NCI-H345 treated with DMSO at 0.1 percent for 48 hours (cell line): ENCODE data around the gene FZD10.
A peak's percentile ranks its signal among the peaks of the same experiment; 100 is the strongest.

Experiments
- DNase-seq: peaks from one replicate; lab custom pipeline; 2025; ENCODE audit not compliant: unreplicated experiment; lab: John Stamatoyannopoulos, UW

FZD10 gene

DNA sequence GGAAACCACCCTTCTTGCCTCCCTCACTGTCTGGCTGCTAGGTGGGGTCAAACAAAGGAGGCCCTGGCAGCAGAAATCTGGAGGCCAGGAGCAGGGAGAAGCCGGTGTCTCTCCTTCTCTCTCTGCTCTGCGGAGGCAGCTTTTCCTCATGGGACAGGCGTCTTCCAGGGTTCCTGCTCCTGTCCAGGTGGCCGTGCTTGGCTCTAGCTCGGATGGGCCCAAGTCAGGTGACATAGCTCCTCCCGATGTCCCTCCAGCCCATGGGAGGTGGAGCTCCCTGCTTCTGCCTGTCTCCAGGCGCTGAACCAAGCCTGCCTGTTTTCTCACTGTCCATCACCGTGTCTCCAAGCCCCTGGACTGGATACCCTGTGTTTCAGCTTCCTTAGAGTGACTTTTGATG is 30.5 kb upstream of the FZD10 start:
- DNase-seq = no peak

- no peak for DNase-seq
Measured at GRCh38 chr12:130132831-130133511, 29.3 kb upstream of the FZD10 start.

GRCh38 chr12:130133851-130134562 is 28.3 kb upstream of the FZD10 start:
- no peak for DNase-seq

GRCh38 chr12:130134563-130134915 is 27.7 kb upstream of the FZD10 start:
- no peak for DNase-seq

GRCh38 chr12:130136509-130137039 is 25.7 kb upstream of the FZD10 start:
- peak; percentile 70 for DNase-seq

- peak; percentile 75 for DNase-seq
Measured at GRCh38 chr12:130137040-130138018, 24.9 kb upstream of the FZD10 start.

GRCh38 chr12:130138478-130138877 is 23.8 kb upstream of the FZD10 start:
- DNase-seq = no peak

DNA sequence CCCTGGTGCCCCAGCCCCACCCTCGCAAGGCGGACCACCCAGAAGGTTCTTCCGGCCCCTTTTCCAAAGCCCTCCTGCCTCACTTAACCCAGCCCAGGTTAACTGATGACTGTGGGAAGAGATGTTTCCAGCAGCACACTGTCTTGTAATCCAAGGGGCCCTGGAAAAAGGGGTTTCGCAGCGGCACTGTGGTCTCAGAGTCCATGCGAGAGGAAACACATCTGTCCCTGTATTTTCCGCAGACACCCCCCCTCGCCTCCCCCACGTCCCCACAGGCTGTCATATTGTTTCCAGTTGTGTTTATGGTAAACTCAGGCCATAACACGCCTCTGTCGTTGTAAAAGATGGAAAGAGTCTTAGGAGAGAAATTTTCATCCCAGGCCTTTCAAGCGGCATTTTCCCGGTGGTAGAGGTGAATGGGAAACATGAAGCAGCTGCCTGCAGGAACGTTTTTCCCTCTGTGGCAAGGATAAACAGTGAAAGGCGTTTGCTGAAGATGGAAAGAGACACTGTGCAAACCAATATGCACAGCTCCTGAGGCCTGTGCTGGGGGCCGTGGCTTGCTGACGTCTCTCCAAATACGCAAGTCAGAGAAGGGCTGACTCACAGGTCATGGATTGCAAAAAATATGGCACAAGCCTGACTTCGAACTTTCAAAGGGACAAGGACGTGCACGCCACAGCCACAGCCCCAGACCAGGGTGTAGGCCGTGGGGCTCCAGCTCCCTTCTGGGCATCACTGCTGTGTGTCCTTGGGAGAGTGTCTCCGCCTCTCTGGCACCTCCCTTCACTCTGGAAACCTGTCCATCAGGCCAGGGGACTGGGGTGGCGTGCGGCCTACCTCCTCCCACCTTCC is 22.5 kb upstream of the FZD10 start:
- DNase-seq = no peak

GRCh38 chr12:130141105-130141504 is 21.2 kb upstream of the FZD10 start:
- DNase-seq = no peak

DNA sequence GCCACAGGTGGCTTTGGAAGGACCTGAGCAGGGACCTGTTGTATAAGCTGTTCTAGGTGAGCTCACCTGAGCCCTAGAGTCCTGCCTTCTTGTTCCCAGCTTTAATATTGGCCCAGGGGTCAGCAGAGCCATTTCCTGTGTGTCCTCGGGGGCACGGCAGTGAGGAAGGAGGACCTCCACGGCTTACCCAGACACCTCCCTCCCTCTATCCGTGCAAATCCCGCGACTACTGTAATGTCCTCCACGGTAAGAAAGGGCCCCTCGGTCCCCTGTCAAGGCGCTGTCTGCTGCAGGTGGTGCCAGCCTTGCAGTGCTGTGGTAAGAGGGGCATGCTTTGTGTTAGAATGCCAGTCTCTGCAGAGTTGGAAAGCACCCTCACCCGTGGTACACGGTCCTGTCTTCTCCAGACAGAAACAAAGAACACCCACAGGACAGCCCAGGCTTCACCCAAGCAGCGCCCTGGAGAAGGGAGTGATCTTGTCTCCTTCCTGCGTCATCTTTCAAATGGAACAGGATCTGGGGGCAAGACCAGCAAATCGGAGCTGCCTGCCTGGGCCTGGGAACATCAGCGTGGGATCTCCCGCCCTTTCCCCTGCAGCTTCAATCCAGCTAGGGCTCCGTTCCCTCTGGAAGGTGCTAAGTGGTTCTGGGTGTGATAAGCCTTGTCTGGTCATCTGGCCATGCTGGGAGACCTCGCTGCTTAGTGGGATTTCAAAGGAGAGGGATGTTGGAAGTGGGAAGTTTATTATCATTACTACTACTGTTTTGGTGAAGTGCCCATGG is 20.2 kb upstream of the FZD10 start:
- DNase-seq = no peak

- no peak for DNase-seq
Measured at GRCh38 chr12:130142736-130143135, 19.5 kb upstream of the FZD10 start.

GRCh38 chr12:130143136-130143535 is 19.1 kb upstream of the FZD10 start:
- no peak for DNase-seq

GRCh38 chr12:130144256-130144655 is 18.0 kb upstream of the FZD10 start:
- no peak for DNase-seq

DNA sequence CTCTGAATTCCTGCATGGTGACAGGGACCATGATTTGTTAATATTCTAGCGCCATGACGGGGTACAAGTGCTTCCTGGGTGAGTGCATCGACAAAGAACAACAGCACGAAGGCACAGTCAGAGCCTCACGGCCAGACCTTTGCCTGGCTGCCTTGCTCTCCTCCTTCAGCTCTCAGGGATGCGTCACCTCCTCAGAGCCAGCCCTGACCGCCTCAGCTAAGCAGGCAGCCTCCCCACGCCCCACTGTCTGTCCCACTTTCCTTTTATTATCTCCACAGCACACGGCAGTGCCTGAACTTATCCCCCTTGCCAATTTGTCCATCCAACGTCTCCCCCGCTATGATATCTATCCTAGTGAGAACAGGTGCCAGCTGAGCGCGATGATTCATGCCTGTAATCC is 16.5 kb upstream of the FZD10 start:
- DNase-seq = no peak

- DNase-seq = no peak
Measured at GRCh38 chr12:130146176-130146931, 15.9 kb upstream of the FZD10 start.

DNA sequence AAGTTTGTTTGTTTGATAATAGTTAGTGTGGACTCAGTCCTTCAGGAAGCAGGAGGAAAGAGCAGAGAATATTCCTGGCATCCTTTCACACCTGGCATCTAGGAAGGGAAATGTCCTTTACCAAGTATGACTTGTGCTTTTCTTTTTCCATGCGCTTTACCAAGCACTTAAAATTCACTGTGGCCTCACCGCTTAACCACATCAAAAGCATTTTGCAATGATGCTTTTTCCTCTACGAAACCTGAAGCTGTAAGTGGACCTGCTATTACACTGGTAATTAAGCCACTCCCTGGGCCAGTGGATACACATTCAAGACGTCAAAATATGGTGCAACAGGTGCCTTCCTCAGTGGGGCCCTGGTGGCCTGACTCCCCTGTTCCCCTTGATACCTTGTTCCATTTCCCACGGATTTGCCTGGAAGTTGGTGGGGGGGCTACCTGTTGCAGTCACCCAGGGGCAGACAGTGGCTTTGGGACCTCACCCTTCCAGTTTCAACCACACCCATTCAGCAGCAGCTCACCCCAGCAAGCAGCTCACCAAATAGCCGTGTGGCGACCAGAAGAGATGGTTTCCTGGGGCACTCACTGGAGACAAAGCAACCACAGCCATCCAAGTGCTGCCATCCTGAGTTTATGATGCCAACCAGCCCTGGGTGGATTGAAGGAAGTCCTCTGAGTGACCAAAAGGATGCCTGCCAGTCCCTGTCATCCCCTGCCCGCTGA is 14.2 kb upstream of the FZD10 start:
- no peak for DNase-seq

GRCh38 chr12:130151846-130152245 is 10.4 kb upstream of the FZD10 start:
- no peak for DNase-seq

GRCh38 chr12:130152386-130152785 is 9.9 kb upstream of the FZD10 start:
- DNase-seq = no peak
